ENCODE measurements around the gene PAAF1.

The PAAF1 gene

GRCh38 chr11:73958521-73959141 lies 81.8 kb downstream of the PAAF1 start:
- peaks cover 5 to 21% (median 18%) of the 10 kb centered on the region in 10 experiments; a peak in 17 of 20 replicates for H3K4me1 ChIP-seq
- no peak for TF ChIP-seq Cebpa-rat (IDR thresholded peaks at IDR 0.05)
- H3K36me3 ChIP-seq, result no peaks in the 10 kb centered on the region
- no peak overlapping the region for H3K27ac ChIP-seq
- no peaks in the 10 kb centered on the region for H4K20me1 ChIP-seq
- H3K27me3 ChIP-seq, result no peaks in the 10 kb centered on the region
- H3K4me3 ChIP-seq, result no peak overlapping the region
- no peak overlapping the region for H3K9ac ChIP-seq
- peak overlapping the region in 9 of 11 experiments; percentile 12 to 52 (median 36); a peak in 14 of 22 replicates for H3K4me2 ChIP-seq
- H3K9me3 ChIP-seq (replicated peaks in 1 of 11), result no peaks in the 10 kb centered on the region

GRCh38 chr11:73961321-73961720 lies 84.5 kb downstream of the PAAF1 start:
- H3K27me3 ChIP-seq, result no peaks in the 10 kb centered on the region
- no peak for TF ChIP-seq Cebpa-rat (IDR thresholded peaks at IDR 0.05)

GRCh38 chr11:73962101-73962705 lies 85.4 kb downstream of the PAAF1 start:
- H4K20me1 ChIP-seq, result no peaks in the 10 kb centered on the region
- no peak for TF ChIP-seq Cebpa-rat (IDR thresholded peaks at IDR 0.05)
- H3K4me3 ChIP-seq, result no peak overlapping the region
- no peaks in the 10 kb centered on the region for H3K36me3 ChIP-seq
- H3K27ac ChIP-seq, result no peak overlapping the region
- H3K9me3 ChIP-seq (replicated peaks in 1 of 11), result no peaks in the 10 kb centered on the region
- H3K9ac ChIP-seq, result no peak overlapping the region
- no peaks in the 10 kb centered on the region for H3K27me3 ChIP-seq
- H3K4me1 ChIP-seq, result peaks cover 5 to 24% (median 17%) of the 10 kb centered on the region in 10 experiments; a peak in 18 of 20 replicates
- H3K4me2 ChIP-seq, result no peak overlapping the region

More at GRCh38 chr11:73961321-73961720, 84.5 kb downstream of the PAAF1 start:
- Histone ChIP-seq H3K4me1 (peaks cover 5 to 26% (median 21%) of the 10 kb centered on the region in 10 experiments; a peak in 18 of 20 replicates), H3K9me3 (replicated peaks in 1 of 11) (no peaks in the 10 kb centered on the region), H3K27ac (no peak overlapping the region), H3K4me2 (no peak overlapping the region), H3K9ac (no peak overlapping the region), H3K36me3 (no peaks in the 10 kb centered on the region), H3K4me3 (no peak overlapping the region), H4K20me1 (no peaks in the 10 kb centered on the region)

GRCh38 chr11:73963861-73964260 lies 87.1 kb downstream of the PAAF1 start:
- no peak overlapping the region for H3K27ac ChIP-seq
- no peak overlapping the region for H3K4me2 ChIP-seq
- no peak overlapping the region; a peak in 2 of 22 replicates for H3K9ac ChIP-seq

GRCh38 chr11:73965076-73965763 lies 88.4 kb downstream of the PAAF1 start:
- 0 out of 22 replicates have a peak, but pooled peaks cover 0 to 4% (median 0%) of the 10 kb centered on the region in 11 experiments for H4K20me1 ChIP-seq
- H3K9ac ChIP-seq, result no peak overlapping the region
- H3K4me2 ChIP-seq, result peak overlapping the region in 4 of 11 experiments; percentile 30 to 64 (median 48); a peak in 7 of 22 replicates
- H3K27me3 ChIP-seq, result no peaks in the 10 kb centered on the region
- no peaks in the 10 kb centered on the region for H3K9me3 ChIP-seq (replicated peaks in 1 of 11)
- no peak overlapping the region for H3K27ac ChIP-seq
- H3K4me3 ChIP-seq, result no peak overlapping the region
- no peaks in the 10 kb centered on the region for H3K36me3 ChIP-seq
- TF ChIP-seq Cebpa-rat (IDR thresholded peaks at IDR 0.05), result no peak
- peaks cover 0 to 13% (median 6%) of the 10 kb centered on the region in 10 experiments; a peak in 9 of 20 replicates for H3K4me1 ChIP-seq

More at GRCh38 chr11:73963861-73964260, 87.1 kb downstream of the PAAF1 start:
- no peak for TF ChIP-seq Cebpa-rat (IDR thresholded peaks at IDR 0.05)
- H3K9me3 ChIP-seq (replicated peaks in 1 of 11), result no peaks in the 10 kb centered on the region
- no peak overlapping the region for H3K4me3 ChIP-seq
- no peaks in the 10 kb centered on the region for H4K20me1 ChIP-seq
- peaks cover 0 to 8% (median 5%) of the 10 kb centered on the region in 10 experiments; a peak in 14 of 20 replicates for H3K4me1 ChIP-seq
- no peaks in the 10 kb centered on the region for H3K27me3 ChIP-seq
- H3K36me3 ChIP-seq, result no peaks in the 10 kb centered on the region

- Histone ChIP-seq H3K27ac (no peak overlapping the region), H4K20me1 (peaks cover 0 to 10% (median 0%) of the 10 kb centered on the region in 11 experiments; a peak in 1 of 22 replicates), H3K9me3 (replicated peaks in 1 of 11) (no peaks in the 10 kb centered on the region), H3K9ac (no peak overlapping the region), H3K4me2 (no peak overlapping the region), H3K36me3 (no peaks in the 10 kb centered on the region), H3K27me3 (no peaks in the 10 kb centered on the region), H3K4me1 (peaks cover 0 to 17% (median 6%) of the 10 kb centered on the region in 10 experiments; a peak in 9 of 20 replicates), H3K4me3 (no peak overlapping the region)
- TF ChIP-seq Cebpa-rat (IDR thresholded peaks at IDR 0.05), result no peak
These were observed 88.9 kb downstream of the PAAF1 start for GRCh38 chr11:73965764-73966121.

GRCh38 chr11:73968356-73968966 lies 91.7 kb downstream of the PAAF1 start:
- Histone ChIP-seq H3K9me3 (replicated peaks in 1 of 11) (no peaks in the 10 kb centered on the region), H3K9ac (no peak overlapping the region), H3K4me1 (peaks cover under 1 to 27% (median 11%) of the 10 kb centered on the region in 10 experiments; a peak in 15 of 20 replicates), H3K4me2 (no peak overlapping the region), H4K20me1 (peaks cover 0 to 31% (median 0%) of the 10 kb centered on the region in 11 experiments; a peak in 7 of 22 replicates), H3K36me3 (peaks cover 0 to 15% (median 8%) of the 10 kb centered on the region in 11 experiments; a peak in 12 of 22 replicates), H3K27ac (no peak overlapping the region), H3K4me3 (no peak overlapping the region), H3K27me3 (no peaks in the 10 kb centered on the region)
- no peak for TF ChIP-seq Cebpa-rat (IDR thresholded peaks at IDR 0.05)

- peaks cover under 1 to 22% (median 11%) of the 10 kb centered on the region in 11 experiments; a peak in 16 of 22 replicates for H3K36me3 ChIP-seq
- TF ChIP-seq Cebpa-rat (IDR thresholded peaks at IDR 0.05), result no peak
- no peak overlapping the region for H3K4me2 ChIP-seq
- H3K4me1 ChIP-seq, result peaks cover 6 to 34% (median 17%) of the 10 kb centered on the region in 10 experiments
- H3K27ac ChIP-seq, result no peak overlapping the region
- H3K9ac ChIP-seq, result no peak overlapping the region
- no peaks in the 10 kb centered on the region for H3K27me3 ChIP-seq
- H3K9me3 ChIP-seq (replicated peaks in 1 of 11), result no peaks in the 10 kb centered on the region
- no peak overlapping the region for H3K4me3 ChIP-seq
- H4K20me1 ChIP-seq, result peaks cover 0 to 38% (median under 1%) of the 10 kb centered on the region in 11 experiments; a peak in 7 of 22 replicates
These were observed 92.3 kb downstream of the PAAF1 start for GRCh38 chr11:73969091-73969490.
